Measurements from ENCODE around the gene TP53TG3D.
"Not testable (repeated sequence)": the region's sequence is repeated elsewhere in the genome, so short reads cannot be mapped to it uniquely, and the experiment has no call there.

The TP53TG3D gene

GRCh38 chr16:32252986-32253385 is at the start of gene TP53TG3D:
Gene TP53TG3D, plus strand, starts transcription at chr16:32253286. Its CDS starts 68 bp downstream, at chr16:32253354.
- H3K4me3 ChIP-seq (replicated peaks in 1 of 2; ENCODE audit: low read depth in 2 of 2, low read length in 2 of 2), result not testable (repeated sequence)

GRCh38 chr16:32253507-32253906 is 421 bp downstream of the TP53TG3D start:
- DNase-seq (ENCODE audit: low read depth in 2 of 2); H3K4me3 ChIP-seq (replicated peaks in 1 of 2; ENCODE audit: low read depth in 2 of 2, low read length in 2 of 2): not testable (repeated sequence)

More at GRCh38 chr16:32252986-32253385, at the start of gene TP53TG3D:
- DNase-seq (ENCODE audit: low read depth in 2 of 2), result not testable (repeated sequence)

DNA sequence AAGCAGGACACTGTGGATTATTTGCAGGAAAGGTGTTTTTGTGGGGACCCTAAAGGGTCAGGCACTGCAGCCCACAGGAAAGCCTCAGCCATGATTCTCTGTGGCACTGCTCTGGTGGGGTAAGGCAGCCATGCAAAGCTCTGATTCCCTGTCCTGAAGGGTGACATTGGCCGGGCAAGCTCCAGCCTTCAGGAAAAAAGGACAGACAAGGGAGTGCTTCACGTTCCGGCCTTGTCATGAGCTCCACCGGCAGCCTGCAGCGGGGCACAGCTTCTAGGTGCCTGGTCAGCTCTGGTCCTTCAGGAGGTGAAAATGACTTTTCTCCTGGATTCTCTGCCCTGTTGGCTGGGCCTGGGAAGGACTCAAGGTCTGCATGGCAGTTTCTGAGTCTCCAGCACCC is 8.4 kb downstream of the TP53TG3D start:
- H3K4me3 ChIP-seq (replicated peaks in 1 of 2; ENCODE audit: low read depth in 2 of 2, low read length in 2 of 2); DNase-seq (ENCODE audit: low read depth in 2 of 2): not testable (repeated sequence)

GRCh38 chr16:32263552-32263951 is 10.5 kb downstream of the TP53TG3D start:
- not testable (repeated sequence) for H3K4me3 ChIP-seq (replicated peaks in 1 of 2; ENCODE audit: low read depth in 2 of 2, low read length in 2 of 2); DNase-seq (ENCODE audit: low read depth in 2 of 2)

- not testable (repeated sequence) for H3K4me3 ChIP-seq (replicated peaks in 1 of 2; ENCODE audit: low read depth in 2 of 2, low read length in 2 of 2); DNase-seq (ENCODE audit: low read depth in 2 of 2)
Measured at GRCh38 chr16:32281910-32282309, 28.8 kb downstream of the TP53TG3D start.

- not testable (repeated sequence) for H3K4me3 ChIP-seq (replicated peaks in 1 of 2; ENCODE audit: low read depth in 2 of 2, low read length in 2 of 2); DNase-seq (ENCODE audit: low read depth in 2 of 2)
Measured at GRCh38 chr16:32283024-32283423, 29.9 kb downstream of the TP53TG3D start.

DNA sequence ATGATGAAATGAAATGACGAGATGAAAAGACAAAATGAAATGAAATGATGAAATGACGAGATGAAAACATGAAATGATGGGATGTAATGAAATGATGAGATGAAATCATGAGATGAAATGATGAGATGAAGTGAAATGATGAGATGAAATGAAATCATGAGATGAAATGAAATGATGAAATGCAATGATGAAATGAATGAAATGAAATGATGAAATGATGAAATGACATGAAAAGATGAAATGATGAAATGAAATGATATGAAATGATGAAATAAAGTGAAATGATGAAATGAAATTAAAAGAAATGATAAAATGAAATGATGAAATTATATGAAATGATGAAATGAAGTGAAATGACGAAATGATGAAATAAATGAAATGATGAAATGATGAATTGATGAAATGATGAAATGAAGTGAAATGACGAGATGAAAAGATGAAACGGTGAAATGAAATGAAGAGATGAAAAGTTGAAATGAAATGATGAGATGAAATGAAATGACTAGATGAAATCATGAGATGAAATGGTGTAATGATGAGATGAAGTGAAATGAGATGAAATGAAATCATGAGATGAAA is 30.9 kb downstream of the TP53TG3D start:
- H3K4me3 ChIP-seq (replicated peaks in 1 of 2; ENCODE audit: low read depth in 2 of 2, low read length in 2 of 2); DNase-seq (ENCODE audit: low read depth in 2 of 2): not testable (repeated sequence)

DNA sequence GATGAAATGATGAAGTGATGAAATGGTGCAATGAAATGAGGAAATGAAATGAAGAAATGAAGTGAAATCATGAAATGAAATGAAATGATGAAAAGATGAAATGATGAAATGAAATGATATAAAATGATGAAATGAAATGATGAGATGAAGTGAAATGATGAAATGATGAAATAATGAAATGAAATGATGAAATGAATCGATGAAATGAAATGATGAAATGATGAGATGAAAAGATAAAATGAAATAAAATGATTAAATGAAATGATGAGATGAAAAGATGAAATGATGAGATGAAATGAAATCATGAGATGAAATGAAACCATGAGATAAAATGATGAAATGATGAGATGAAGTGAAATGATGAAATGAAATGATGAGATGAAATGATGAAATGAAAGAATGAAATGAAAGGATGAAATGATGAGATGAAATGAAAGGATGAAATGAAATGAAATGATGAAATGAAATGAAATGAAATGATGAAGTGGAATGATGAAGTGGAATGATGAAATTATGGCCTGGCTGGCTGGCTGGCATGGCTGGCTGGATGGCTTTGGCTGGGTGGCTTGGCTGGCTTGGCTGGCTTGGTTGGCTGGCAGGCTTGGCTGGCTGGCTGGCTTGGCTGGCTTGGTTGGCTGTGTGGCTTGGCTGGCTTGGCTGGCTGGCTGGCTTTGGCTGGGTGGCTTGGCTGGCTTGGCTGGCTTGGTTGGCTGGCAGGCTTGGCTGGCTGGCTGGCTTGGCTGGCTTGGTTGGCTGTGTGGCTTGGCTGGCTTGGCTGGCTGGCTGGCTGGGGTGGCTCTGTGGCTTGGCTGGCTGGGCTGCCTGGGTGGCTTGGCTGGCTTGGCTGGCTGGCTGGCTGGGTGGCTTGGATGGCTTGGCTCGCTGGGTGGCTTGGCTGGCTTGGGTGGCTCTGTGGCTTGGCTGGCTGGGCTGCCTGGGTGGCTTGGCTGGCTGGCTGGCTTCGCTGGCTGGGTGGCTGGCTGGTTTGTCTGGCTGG is 32.0 kb downstream of the TP53TG3D start:
- H3K4me3 ChIP-seq (replicated peaks in 1 of 2; ENCODE audit: low read depth in 2 of 2, low read length in 2 of 2); DNase-seq (ENCODE audit: low read depth in 2 of 2): not testable (repeated sequence)

- not testable (repeated sequence) for H3K4me3 ChIP-seq (replicated peaks in 1 of 2; ENCODE audit: low read depth in 2 of 2, low read length in 2 of 2)
Measured at GRCh38 chr16:32286193-32286592, 33.1 kb downstream of the TP53TG3D start.

GRCh38 chr16:32287743-32288142 is 34.7 kb downstream of the TP53TG3D start:
- not testable (repeated sequence) for DNase-seq (ENCODE audit: low read depth in 2 of 2)

More at GRCh38 chr16:32286193-32286592, 33.1 kb downstream of the TP53TG3D start:
- DNase-seq (ENCODE audit: low read depth in 2 of 2), result not testable (repeated sequence)

DNA sequence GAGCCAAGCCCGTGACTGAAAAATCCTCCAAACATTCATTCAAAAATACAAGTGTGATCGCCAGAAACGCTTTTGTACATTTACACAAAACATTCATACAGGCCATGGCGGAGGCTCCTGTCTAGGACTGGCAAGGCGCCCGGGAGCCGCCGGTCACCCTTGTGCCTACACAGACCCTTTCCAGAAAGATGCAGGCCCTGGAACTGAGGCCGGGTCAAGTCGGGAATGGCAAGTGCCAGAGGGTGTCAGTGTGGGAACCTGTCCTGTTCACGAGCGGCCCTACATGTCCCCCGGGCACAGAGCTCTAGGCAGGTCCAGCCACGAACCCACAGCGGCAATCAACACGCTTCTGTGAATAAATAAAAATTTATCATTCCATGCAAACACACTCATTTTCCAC is 36.1 kb downstream of the TP53TG3D start:
- not testable (repeated sequence) for H3K4me3 ChIP-seq (replicated peaks in 1 of 2; ENCODE audit: low read depth in 2 of 2, low read length in 2 of 2); DNase-seq (ENCODE audit: low read depth in 2 of 2)

More at GRCh38 chr16:32287743-32288142, 34.7 kb downstream of the TP53TG3D start:
- not testable (repeated sequence) for H3K4me3 ChIP-seq (replicated peaks in 1 of 2; ENCODE audit: low read depth in 2 of 2, low read length in 2 of 2)

- DNase-seq (ENCODE audit: low read depth in 2 of 2); H3K4me3 ChIP-seq (replicated peaks in 1 of 2; ENCODE audit: low read depth in 2 of 2, low read length in 2 of 2): not testable (repeated sequence)
Measured at GRCh38 chr16:32302776-32303175, 49.7 kb downstream of the TP53TG3D start.

All from cardiac fibroblast (primary cell).